LHCN-M2 (cell line): ENCODE measurements around the gene SLC6A17. TPM values are rescaled to one million over a fixed set of nuclear protein-coding genes. Genes with fewer than 3 reads are reported as not detected.

Source experiments
- DNase-seq: peaks from one replicate; pipeline ENCODE4 v3.0.0-alpha.2; 2012; ENCODE audit warnings: low read depth
- total RNA-seq: library from RNA; depleted of rRNA; stranded (reverse); fragments of >200 nt; gene quantifications from 2 replicates; pipeline ENCODE4 v1.2.3, GENCODE V29; 2014; rRNA removed

SLC6A17 gene
- total RNA-seq, 1 experiment from 2014 or later, result 0.23 TPM

DNA sequence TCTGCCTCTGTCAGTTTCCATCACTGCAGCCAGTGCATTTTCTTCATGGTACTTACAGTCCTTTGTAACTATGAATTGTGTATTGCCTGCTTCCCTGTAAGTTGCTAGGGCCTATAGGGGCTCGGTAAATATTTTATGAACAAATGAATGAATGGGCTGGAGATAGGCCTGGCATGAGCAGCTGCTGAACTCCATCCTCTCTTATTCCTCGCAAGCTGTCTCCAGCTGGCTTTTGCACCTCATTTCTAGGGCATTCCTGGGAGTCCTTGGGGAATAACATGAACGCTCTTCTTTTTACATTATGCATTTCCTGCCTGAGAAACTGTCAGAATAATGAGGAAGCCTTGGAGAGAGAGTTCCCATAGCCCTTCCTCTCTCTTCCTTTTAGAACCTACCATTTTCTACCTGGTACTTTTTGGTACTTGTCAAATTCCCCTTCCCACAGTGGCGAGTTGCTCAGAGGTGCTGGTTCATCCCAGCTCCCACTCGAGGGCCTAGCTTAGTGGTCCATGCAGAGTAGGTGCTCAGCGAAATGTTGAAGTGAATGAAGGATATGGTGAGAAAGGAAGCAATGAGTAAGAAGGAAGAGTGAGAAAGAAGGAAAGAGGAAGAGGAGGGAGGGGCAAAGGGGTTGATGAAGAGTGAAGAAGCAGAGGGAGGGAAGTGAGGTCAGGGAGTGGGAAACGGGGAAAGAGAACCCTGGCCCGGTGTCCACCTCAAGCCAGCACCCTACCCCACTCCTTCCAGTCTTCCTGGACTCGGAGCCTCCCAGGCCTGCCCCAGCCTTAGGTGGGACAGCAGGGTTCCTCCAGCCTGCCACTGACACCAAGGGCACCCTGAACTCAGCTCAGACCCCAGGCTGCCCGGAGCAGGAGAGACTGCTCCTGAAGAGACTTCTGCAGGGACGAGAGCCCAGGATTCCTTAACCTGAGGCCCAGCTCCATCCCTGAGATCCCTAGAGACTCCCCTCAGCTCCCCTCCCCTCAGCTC is 89.4 kb downstream of the SLC6A17 start:
- DNase-seq, result peak; percentile 23

- DNase-seq, result no peak
Observed at GRCh38 chr1:110240476-110241210, 90.3 kb downstream of the SLC6A17 start.

DNA sequence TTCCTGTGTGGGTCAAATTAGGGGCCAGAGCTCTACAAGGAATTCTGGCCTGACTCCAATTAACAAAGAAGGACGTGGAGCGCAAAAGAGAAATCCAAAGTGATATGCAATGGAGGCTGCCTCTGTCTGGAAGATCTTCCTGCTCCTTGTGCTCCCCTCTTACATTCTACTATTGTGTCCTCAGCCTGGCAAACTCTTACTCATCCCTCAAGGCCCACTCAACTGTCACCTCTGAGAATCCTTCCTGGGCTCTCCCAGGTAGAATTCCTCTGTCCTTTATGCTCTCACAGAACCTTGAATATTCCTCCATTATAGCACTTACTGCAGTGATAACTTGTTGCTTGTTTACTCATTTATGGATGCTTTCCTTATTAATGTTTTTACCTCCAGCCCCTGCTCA is 91.2 kb downstream of the SLC6A17 start:
- DNase-seq, result no peak

DNA sequence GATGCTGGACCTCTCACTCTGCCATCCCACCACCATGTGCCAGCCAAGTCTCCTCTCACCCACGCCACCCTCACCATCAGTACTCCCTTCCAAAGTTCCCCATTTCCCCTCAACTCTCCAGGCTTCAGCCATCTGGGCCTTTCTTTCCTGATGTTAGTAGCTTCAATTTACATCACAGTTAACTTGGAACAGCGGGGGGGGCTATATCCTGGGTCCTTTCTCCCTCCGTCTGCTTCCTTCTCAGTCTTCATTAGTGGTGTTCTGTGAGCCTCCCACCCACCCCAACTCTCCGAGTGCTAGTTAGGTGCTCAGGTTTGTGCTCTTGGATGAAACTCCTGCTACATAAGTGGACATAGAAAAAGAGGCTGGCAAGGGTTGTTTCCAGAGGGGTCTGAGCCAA is 91.8 kb downstream of the SLC6A17 start:
- no peak for DNase-seq

DNA sequence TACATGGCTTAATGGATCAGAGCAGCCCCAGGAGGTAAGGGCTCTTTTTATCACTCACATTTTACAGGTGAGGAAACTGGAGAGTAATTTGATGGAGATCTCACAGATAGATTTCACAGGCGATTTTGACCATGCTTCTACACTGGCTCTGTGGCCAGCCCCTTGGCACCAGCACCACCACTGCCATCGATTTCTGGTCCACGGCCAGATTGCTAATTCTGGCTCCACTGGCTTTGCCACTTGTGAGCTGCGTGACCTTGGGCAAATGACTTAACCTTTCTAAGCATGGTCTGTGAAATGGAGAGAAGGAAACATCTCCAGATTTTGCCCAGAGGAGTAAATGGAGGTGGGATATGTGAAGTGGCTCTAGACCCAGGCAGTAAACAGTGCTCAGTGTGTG is 92.4 kb downstream of the SLC6A17 start:
- DNase-seq, result no peak

DNA sequence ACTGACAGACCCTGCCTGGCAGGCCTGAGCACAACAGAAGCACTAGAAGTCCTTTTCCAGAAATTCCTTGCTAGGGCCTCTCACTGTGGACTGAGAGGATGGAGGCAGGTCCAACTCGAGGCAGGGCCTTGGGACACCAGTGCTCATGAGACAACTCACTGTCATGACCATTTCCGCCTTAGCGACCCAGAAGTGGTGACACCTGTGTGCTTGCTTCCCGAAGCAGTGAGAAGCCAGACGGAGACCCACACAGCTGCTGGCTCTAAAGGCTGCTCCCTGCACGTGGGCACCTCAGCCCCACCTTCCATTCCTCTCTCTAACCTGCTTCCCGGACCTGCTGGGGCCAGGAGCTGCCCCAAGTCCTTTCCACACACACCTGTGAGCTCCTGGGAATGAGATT is 92.9 kb downstream of the SLC6A17 start:
- DNase-seq, result no peak

DNA sequence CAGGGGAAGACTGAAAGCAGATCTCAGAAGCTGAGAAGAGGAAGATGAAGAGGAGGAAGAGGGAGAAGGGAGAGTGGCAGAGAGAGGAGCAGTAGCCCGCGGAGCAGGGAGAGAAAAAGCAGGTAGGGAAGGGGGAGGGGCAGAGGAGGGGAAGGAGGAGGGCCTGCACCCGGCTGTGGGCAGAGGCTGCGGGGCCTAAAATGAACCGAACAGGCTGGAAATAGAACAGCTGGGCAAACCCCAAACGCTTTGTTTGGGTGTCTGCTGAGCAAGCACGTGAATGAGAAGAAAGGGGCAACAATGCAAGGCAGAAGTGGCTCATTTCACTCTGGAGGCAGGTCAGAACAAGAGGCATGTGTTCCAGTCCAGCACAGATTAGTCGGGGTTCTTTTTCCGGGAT is 93.3 kb downstream of the SLC6A17 start:
- DNase-seq, result no peak

DNA sequence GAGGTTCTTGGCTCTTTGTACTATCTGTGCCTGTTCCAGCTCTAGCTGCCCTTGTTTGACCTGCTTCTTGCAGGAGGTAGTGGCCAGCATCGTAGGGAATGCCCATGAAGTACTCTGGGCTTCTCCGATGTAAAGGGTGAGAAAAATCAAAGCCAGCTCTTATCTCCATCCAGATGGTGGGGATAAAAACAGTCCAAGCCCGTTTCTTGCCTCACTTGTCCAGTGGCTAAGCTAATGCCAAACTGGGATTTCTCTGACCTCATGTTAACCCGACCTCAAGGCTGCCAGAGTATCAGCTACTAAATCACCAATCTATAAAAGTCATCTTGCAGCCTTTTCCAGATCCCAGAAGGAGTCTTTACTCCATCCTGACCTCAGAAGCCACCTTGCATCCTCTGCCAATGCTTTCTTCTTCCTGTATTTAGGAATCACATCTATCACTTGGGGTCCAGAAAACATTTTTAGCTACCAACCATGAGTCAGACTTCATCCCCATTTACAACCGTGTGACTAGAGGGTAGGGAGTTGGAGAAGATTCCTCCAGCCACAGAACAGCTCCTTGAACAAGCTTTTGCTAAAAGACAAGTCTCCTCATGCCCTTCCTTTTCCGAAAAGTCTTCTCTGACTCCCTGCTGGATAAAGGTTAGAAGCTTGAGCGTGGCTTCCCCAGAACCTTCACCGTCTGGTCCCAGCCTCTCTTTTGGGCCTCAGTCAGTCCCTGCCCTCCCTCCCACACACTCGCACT is 95.8 kb downstream of the SLC6A17 start:
- no peak for DNase-seq

DNA sequence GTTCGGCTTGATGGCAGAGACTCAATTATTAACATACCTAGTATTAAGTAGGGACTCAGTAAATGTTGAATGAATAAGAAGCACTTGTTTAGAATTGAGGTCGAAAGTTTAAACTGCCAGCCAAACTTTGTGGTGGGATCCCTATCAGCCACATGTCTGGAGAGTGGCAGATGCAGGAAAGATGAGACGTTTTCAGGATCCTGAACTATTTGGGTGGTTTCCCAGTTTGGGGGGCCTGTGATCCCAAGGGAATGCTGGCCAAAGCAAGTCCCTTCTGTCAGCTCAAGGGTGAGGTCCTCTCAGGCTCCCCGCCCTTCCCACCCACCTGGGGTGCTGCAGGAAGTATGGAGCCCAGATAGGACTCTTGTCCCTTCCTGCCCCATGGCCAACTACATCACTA is 98.5 kb downstream of the SLC6A17 start:
- peak; percentile 1 for DNase-seq

DNA sequence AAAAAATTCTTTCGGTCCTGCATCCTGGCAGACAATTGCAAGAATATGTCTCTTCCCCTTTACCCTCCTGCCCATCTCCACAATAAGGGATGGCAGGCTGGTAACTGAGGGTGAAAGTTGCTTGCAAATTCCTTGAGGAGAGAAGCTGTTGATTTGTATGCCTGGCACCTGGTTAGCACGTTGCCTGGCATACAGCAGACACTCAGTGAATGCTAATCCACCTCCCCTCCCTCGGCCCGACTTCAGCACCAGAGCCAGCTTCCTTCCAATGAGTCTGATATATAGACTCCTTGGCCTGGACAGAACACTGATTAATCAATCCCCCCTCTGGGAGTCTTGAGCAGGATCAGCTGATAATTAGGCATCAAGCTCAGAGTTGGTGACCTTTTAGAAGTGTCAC is 99.0 kb downstream of the SLC6A17 start:
- DNase-seq, result no peak

GRCh38 chr1:110250008-110250407 is 99.7 kb downstream of the SLC6A17 start:
- DNase-seq, result no peak

DNA sequence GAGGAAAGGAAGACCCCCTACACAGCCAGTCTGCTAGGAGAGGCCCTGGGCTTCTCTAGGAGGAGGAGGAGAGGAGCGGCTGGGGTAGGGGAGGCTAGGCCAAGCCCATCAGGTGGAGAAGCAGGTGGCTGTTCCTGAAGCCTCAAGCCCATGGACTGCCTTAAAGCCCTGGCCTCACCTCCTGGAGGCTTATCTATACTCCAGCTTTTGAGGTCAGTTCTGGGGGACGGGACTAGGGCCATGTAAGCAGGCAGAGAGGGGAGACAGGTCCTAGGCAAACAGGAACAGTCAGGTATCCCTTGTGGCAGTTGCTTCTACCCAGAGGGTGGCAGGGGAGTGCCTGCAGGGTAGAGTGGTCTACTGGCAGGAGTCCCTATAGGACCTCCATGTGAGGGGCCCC is 100.5 kb downstream of the SLC6A17 start:
- no peak for DNase-seq

Other genes starting within 250 kb of the SLC6A17 start
- 42.4 and 52.8 TPM in 2 replicates for gene CSF1, start 239.6 kb upstream of the SLC6A17 start, total RNA-seq
- gene AHCYL1, start 165.7 kb upstream of the SLC6A17 start, total RNA-seq, result 28.0 and 33.0 TPM in 2 replicates
- gene STRIP1, start 115.9 kb upstream of the SLC6A17 start, total RNA-seq, result 41.2 and 46.2 TPM in 2 replicates
- not detected in 2 replicates for gene ALX3, start 79.8 kb upstream of the SLC6A17 start, total RNA-seq
- not detected in 2 replicates for gene UBL4B, start 38.1 kb upstream of the SLC6A17 start, total RNA-seq
- 0.46 and 0.51 TPM in 2 replicates for gene KCNC4, start 59.8 kb downstream of the SLC6A17 start, total RNA-seq
- 30.3 and 33.3 TPM in 2 replicates for gene RBM15, start 188.9 kb downstream of the SLC6A17 start, total RNA-seq
- gene SLC16A4, start 240.5 kb downstream of the SLC6A17 start, total RNA-seq, result 8.0 and 8.1 TPM in 2 replicates